ENCODE measurements around the gene WSCD2. TPM values are rescaled to one million over a fixed set of nuclear protein-coding genes. Genes with fewer than 3 reads are reported as not detected.

Gene WSCD2
- total and polyA plus RNA-seq, 2 donors (not counting 3 experiments of a cell fraction or from before 2014, with no cell fraction given) = not detected

DNA sequence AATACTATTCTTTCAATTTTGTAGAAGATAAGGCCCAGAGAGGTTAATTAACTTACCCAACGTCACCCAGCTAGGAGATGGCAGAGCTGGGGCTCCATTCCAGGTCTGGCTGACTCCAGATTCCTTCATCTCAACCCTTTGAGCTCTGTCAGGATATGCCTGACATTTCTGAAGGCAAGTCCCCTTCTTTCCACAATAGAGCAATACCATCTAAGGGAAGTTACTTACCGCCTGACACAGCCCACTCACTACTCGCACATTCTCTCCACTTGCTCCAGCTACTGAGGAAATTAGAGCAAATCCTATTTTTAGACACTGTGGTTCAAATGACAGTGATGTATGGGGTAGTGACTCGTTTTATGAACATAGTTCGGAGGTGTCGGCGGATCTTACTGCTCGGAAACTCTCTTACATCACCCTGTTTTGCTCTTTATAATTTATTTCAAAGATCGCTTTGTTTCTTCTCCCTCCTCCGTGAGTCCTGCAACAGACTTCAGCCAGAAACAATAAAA lies 2.0 kb upstream of the WSCD2 start:
- Histone ChIP-seq H3K79me2 (ENCODE audit: control insufficient read depth, insufficient read depth, low read length) (no peaks in the 10 kb centered on the region), H3K9me3 (replicated peaks; ENCODE audit: control insufficient read depth, insufficient read depth, low read length) (no peaks in the 10 kb centered on the region), H3K9me1 (replicated peaks; ENCODE audit: control insufficient read depth, extremely low read depth, insufficient read depth, low read length) (no peaks in the 10 kb centered on the region), H3K9ac (replicated peaks; ENCODE audit: extremely low read depth, insufficient read depth, low read length) (no peak overlapping the region), H3K4me2 (ENCODE audit: insufficient read depth, low read length) (no peak overlapping the region), H3K27me3 (ENCODE audit: control insufficient read depth in 2 of 2, insufficient read depth in 2 of 2, low read length in 2 of 2) (peaks cover 5 to 12% of the 10 kb centered on the region in 2 experiments), H3K27ac (ENCODE audit: insufficient read depth, low read depth, low read length) (no peak overlapping the region), H4K20me1 (replicated peaks; ENCODE audit: control insufficient read depth, extremely low read depth, insufficient read depth, low read length) (no peaks in the 10 kb centered on the region), H3K36me3 (ENCODE audit: control insufficient read depth in 2 of 2, extremely low read depth in 1 of 2, insufficient read depth in 2 of 2, low read length in 2 of 2) (no peaks in the 10 kb centered on the region), H3K4me1 (ENCODE audit: control insufficient read depth, extremely low read depth, insufficient read depth, low read length) (no peaks in the 10 kb centered on the region), H3K4me3 (replicated peaks in 1 of 3; ENCODE audit: insufficient read depth in 1 of 3, low read depth in 1 of 3, low read length in 3 of 3) (no peak overlapping the region), H2AFZ (ENCODE audit: low read depth, low read length) (no peak overlapping the region)
- TF ChIP-seq MYC (IDR thresholded peaks at IDR 0.05; ENCODE audit: low read depth, low read length) (no peak), POLR2A (IDR thresholded peaks at IDR 0.05; ENCODE audit: low read depth, low read length) (no peak)
- ChIA-PET POLR2A (no interaction called here), CTCF (no interaction called here)
- no TSS peak for BruUV-seq (replicated peaks)
- no peak for DNase-seq (ENCODE audit: low read depth, low spot score)
- intact Hi-C loops (cut with micrococcal nuclease) = no loop called here
- no peak for FAIRE-seq
- dilution Hi-C loops (cut with MboI; ENCODE audit: extremely low pct_ligation_motif_present, low sequenced_read_pairs) = no loop called here

DNA sequence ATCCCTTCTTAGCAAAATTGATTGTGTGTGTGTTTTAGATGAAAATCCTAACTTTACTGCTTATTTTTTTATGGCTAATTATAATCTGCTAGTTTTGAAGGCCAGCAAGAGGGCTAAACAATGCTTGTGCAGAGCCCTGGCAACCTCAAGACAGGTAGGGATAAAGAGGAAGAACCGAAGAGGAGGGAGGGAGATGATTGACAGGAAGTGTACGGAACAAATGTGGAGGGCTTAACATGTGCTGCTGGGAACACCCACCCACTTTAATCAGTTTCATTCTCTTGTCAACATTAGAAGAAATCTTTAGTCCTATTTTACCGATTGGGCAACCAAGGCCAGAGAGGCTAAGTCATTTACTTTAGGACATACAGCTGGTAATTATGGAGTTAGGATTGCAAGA lies 1.4 kb upstream of the WSCD2 start:
- H3K27ac ChIP-seq (ENCODE audit: insufficient read depth, low read depth, low read length) = no peak overlapping the region
- no peaks in the 10 kb centered on the region for H3K79me2 ChIP-seq (ENCODE audit: control insufficient read depth, insufficient read depth, low read length)
- H3K4me1 ChIP-seq (ENCODE audit: control insufficient read depth, extremely low read depth, insufficient read depth, low read length) = no peaks in the 10 kb centered on the region
- H3K27me3 ChIP-seq (ENCODE audit: control insufficient read depth in 2 of 2, insufficient read depth in 2 of 2, low read length in 2 of 2) = peaks cover 5 to 12% of the 10 kb centered on the region in 2 experiments
- no peak for DNase-seq (ENCODE audit: low read depth, low spot score)
- no peaks in the 10 kb centered on the region for H4K20me1 ChIP-seq (replicated peaks; ENCODE audit: control insufficient read depth, extremely low read depth, insufficient read depth, low read length)
- intact Hi-C loops (cut with micrococcal nuclease) (no loop called here), dilution Hi-C loops (cut with MboI; ENCODE audit: extremely low pct_ligation_motif_present, low sequenced_read_pairs) (no loop called here)
- BruUV-seq (replicated peaks) = no TSS peak
- H2AFZ ChIP-seq (ENCODE audit: low read depth, low read length) = no peak overlapping the region
- no peaks in the 10 kb centered on the region for H3K9me3 ChIP-seq (replicated peaks; ENCODE audit: control insufficient read depth, insufficient read depth, low read length)
- H3K4me3 ChIP-seq (replicated peaks in 1 of 3; ENCODE audit: insufficient read depth in 1 of 3, low read depth in 1 of 3, low read length in 3 of 3) = no peak overlapping the region
- TF ChIP-seq POLR2AphosphoS5 (IDR thresholded peaks at IDR 0.05; ENCODE audit: insufficient read depth, low read depth, low read length) = no peak
- TF ChIP-seq, protein P1, sequence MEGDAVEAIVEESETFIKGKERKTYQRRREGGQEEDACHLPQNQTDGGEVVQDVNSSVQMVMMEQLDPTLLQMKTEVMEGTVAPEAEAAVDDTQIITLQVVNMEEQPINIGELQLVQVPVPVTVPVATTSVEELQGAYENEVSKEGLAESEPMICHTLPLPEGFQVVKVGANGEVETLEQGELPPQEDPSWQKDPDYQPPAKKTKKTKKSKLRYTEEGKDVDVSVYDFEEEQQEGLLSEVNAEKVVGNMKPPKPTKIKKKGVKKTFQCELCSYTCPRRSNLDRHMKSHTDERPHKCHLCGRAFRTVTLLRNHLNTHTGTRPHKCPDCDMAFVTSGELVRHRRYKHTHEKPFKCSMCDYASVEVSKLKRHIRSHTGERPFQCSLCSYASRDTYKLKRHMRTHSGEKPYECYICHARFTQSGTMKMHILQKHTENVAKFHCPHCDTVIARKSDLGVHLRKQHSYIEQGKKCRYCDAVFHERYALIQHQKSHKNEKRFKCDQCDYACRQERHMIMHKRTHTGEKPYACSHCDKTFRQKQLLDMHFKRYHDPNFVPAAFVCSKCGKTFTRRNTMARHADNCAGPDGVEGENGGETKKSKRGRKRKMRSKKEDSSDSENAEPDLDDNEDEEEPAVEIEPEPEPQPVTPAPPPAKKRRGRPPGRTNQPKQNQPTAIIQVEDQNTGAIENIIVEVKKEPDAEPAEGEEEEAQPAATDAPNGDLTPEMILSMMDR (IDR thresholded peaks at IDR 0.05; ENCODE audit: extremely low read depth in 1 of 2, insufficient read depth in 1 of 2, low read depth in 1 of 2, low read length in 2 of 2) = no peak
- no peak for TF ChIP-seq GATA2 (IDR thresholded peaks at IDR 0.05; ENCODE audit: insufficient read depth, insufficient read length, low read depth, low read length)
- TF ChIP-seq, protein P2, sequence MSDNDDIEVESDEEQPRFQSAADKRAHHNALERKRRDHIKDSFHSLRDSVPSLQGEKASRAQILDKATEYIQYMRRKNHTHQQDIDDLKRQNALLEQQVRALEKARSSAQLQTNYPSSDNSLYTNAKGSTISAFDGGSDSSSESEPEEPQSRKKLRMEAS (IDR thresholded peaks at IDR 0.05; ENCODE audit: insufficient read depth, insufficient read length) = no peak
- no peak for TF ChIP-seq JUN (IDR thresholded peaks at IDR 0.05; ENCODE audit: borderline replicate concordance, insufficient read depth, insufficient read length, low read depth)
- TF ChIP-seq EZH2 (IDR thresholded peaks at IDR 0.05; ENCODE audit: borderline replicate concordance, low read depth, low read length, severe bottlenecking) = no peak
- TF ChIP-seq POLR2A (IDR thresholded peaks at IDR 0.05; ENCODE audit: low read depth, low read length) = no peak
- TF ChIP-seq MYC (IDR thresholded peaks at IDR 0.05; ENCODE audit: low read depth, low read length) = no peak
- no peak for TF ChIP-seq FOS (IDR thresholded peaks at IDR 0.05; ENCODE audit: borderline replicate concordance, insufficient read depth, low read length)
- H3K9me1 ChIP-seq (replicated peaks; ENCODE audit: control insufficient read depth, extremely low read depth, insufficient read depth, low read length) = no peaks in the 10 kb centered on the region
- H3K36me3 ChIP-seq (ENCODE audit: control insufficient read depth in 2 of 2, extremely low read depth in 1 of 2, insufficient read depth in 2 of 2, low read length in 2 of 2) = no peaks in the 10 kb centered on the region
- CTCF ChIA-PET = interaction anchor here (0.8 to 1.7 kb wide), 2 partner anchors 32 to 330 kb away, joined by 3 to 5 read pairs; no protein-coding TSS in a partner anchor
- no peak overlapping the region for H3K4me2 ChIP-seq (ENCODE audit: insufficient read depth, low read length)
- no peak for FAIRE-seq
- H3K9ac ChIP-seq (replicated peaks; ENCODE audit: extremely low read depth, insufficient read depth, low read length) = no peak overlapping the region
- POLR2A ChIA-PET = no interaction called here
